Natural killer cell treated with Interleukin-12 subunit alpha and Interleukin-12 subunit beta and Interleukin-15 and Interleukin-18, amount 100 ng/mL, for 72 hours (primary cell): ENCODE data around the gene LKAAEAR1. TPM values are rescaled to one million over a fixed set of nuclear protein-coding genes. Genes with fewer than 3 reads are reported as not detected.

Experiments
- ATAC-seq, 2 donors: fragments of 150-1000 bp; cut with Tn5 transposase in 1 of 2; sonication (Bioruptor Pico), chemical (Tn5 transposase) in 1 of 2; 2 replicates each; pipeline ENCODE4 v1.10.0; 2021
- DNase-seq: peaks from one replicate; pipeline ENCODE4 v3.0.0; 2022; ENCODE audit warnings: low spot score
- H3K27ac Mint-ChIP-seq, 2 donors: 1 replicate in 1 of 2; 2 replicates in 1 of 2; pipeline ENCODE4 v1.8.0; 2022; ENCODE audit warnings: mixed read lengths in 2 of 2, mild to moderate bottlenecking in 1 of 2, moderate library complexity in 1 of 2
- H3K27me3 Mint-ChIP-seq, 2 donors: 1 replicate in 1 of 2; 2 replicates in 1 of 2; pipeline ENCODE4 v1.8.0; 2022; ENCODE audit warnings: mixed read lengths in 2 of 2
- H3K36me3 Mint-ChIP-seq: one replicate; pipeline ENCODE4 v1.8.0; 2022; ENCODE audit warnings: mixed read lengths
- H3K4me1 Mint-ChIP-seq, 2 donors: 1 replicate in 1 of 2; 2 replicates in 1 of 2; pipeline ENCODE4 v1.8.0; 2022; ENCODE audit warnings: low read depth in 2 of 2, mixed read lengths in 2 of 2, mild to moderate bottlenecking in 1 of 2
- H3K4me3 Mint-ChIP-seq: one replicate; pipeline ENCODE4 v1.8.0; 2022; ENCODE audit warnings: mixed read lengths
- H3K9me3 Mint-ChIP-seq: 2 replicates; pipeline ENCODE4 v1.8.0; 2022; ENCODE audit warnings: mixed read lengths
- total RNA-seq, 2 donors: library from RNA; stranded (reverse); gene quantifications; one replicate each; pipeline ENCODE4 v1.2.3, GENCODE V29; 2022

LKAAEAR1 gene
- total RNA-seq, 2 donors from 2014 or later, result not detected

DNA sequence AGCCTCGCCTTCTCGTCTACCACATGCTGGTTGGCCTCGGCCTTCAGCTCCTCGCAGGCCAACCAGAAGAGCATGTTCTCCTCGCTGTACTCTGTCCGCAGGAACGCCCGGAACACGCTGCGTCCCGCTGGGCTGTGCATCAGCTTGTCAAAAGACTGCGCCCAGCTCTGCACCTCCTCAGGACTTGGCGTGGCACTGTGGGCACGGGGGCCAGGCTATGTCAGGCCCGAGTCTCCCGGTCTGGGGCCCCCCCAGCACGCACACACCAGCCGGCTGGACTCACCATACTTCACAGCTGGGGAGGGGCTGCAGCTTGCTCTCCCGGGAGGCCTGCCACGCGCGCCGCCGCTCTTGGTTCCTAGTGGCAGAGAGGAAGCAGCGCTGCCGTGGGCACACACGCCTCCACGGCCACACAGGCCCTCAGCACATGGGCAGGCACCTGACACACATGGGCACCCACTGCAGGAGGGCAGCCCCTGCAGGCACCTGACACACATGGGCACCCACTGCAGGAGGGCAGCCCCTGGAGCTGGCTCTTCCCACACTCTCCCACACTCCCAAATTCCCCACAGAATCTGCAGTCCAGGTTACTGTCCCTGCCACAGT lies 9.9 kb downstream of the LKAAEAR1 start:
- Mint-ChIP-seq H3K27ac (no peak overlapping the region), H3K4me1 (peaks cover 5 to 11% of the 10 kb centered on the region in 2 donors), H3K9me3 (no peaks in the 10 kb centered on the region), H3K36me3 (no peaks in the 10 kb centered on the region), H3K27me3 (no peaks in the 10 kb centered on the region), H3K4me3 (no peak overlapping the region)
- ATAC-seq (no peak), DNase-seq (no peak)

DNA sequence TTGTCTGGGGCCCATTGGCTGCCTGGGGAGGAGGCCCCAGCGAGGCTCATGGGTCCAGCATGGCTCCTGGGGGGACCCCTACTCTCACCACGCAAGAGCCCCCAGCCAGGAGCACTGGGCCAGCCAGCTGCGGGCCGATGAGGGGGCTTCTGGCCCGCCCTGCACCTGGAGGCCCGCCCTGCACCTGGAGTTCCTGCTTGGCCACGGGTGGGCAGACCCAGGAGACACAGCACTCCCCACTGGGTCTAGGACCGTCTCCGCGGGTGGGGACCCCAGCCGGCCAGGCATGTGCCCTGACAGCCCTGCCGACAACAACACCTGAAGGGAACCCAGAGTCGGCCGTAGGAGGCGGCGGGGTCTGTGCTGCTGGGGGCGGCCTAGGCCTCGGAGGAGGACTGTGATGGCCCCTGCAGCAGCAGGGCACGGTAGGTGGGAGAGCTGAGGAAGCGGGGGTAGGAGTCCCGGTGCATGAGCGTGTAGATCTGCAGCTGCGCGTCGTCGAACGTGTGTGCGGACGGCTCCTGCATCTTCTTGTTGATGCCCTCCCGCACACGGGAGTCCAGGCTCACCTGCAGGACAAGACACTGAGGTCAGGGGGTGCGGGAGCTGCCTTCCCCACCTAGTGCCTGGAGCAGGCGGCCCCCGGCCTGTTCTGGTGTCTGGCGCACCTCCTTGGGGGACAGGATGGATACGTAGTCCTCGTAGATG lies 10.6 kb downstream of the LKAAEAR1 start:
- peaks cover 5 to 7% of the 10 kb centered on the region in 2 donors for H3K4me1 Mint-ChIP-seq
- ATAC-seq (no peak), DNase-seq (no peak)
- H3K4me3 Mint-ChIP-seq, result no peak overlapping the region
- H3K27me3 Mint-ChIP-seq, result no peaks in the 10 kb centered on the region
- no peaks in the 10 kb centered on the region for H3K9me3 Mint-ChIP-seq
- H3K36me3 Mint-ChIP-seq, result no peaks in the 10 kb centered on the region
- no peak overlapping the region for H3K27ac Mint-ChIP-seq

DNA sequence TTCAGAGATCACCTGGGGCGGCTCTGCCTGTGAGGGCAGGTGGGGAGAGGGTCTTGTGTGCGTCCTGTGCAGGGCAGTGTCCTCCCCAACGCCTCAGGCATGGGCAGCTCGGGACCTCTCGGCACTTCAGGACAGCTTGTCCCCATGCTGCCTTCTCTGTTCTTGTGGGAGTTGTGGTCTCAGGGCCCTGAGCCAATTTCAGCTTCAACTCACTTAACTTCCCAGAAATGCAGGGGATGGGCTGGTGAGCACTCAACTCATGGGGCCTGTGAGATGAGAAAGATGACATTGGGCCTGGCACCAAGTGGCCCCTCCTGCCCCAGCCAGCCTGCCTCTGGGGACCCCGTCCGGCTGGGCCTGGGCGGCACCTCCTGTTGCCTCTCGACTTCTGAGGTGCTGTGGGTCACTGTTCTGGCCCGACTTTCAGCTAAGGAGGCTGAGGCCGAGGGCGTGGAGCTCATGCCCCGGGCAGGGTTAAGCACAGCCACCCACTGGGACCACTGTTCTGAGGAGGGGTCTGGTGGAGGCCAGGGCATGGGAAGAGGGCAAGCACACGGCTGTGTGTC lies 11.6 kb downstream of the LKAAEAR1 start:
- ATAC-seq (no peak), DNase-seq (no peak)
- peak overlapping the region in 1 of 2 donors; percentile 66 for H3K27ac Mint-ChIP-seq
- no peak overlapping the region for H3K4me3 Mint-ChIP-seq
- peaks cover under 1 to 7% of the 10 kb centered on the region in 2 donors for H3K4me1 Mint-ChIP-seq
- H3K36me3 Mint-ChIP-seq, result no peaks in the 10 kb centered on the region
- H3K9me3 Mint-ChIP-seq, result no peaks in the 10 kb centered on the region
- H3K27me3 Mint-ChIP-seq, result no peaks in the 10 kb centered on the region

DNA sequence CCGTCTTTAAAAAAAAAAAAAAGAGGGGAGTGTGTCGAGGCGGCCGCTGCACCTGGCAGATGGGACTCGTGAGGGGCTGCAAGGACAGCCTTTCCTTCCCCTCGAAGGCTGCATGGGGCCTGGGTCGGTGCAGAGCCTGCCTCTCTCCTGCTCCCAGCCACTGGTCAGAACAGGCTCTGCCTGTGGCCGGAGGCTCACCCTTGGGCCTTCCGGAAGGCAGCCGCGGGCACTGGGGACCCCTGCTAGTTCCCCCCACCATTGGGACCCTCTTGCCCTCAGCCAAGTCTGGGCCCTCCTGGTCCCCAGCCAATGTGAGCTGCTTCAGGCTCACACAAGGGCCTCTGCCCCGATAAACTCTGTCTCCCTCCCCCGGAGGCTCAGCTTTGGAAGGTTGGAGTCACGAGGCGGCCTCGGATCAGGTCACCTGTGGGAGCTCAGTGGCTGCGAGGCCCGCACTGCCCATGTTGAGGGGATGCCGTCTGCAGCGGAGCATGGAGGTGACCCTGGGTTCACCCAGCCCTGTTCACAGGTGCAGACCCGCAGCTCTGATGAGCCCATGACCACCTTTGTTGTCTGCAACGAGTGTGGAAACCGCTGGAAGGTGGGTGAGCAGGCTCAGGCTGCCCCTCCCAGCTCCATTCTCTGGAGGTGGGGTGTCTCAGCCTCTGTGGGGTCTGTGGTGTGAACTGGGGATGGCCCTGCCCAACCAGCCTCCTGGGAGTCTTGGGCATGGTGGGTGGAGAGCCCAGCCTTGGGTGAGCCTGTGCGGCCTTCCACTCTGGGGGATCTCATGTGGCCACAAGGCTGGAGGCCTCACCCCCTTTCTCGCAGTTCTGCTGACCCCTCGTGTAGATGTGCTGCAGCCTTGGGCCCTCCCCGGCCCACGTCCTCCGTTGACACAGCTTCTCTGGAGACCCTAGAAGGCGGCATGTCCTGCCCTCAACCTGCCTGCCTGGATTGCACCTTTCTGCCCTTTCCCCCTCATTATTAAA lies 12.6 kb downstream of the LKAAEAR1 start:
- Mint-ChIP-seq H3K4me1 (peaks cover 8 to 12% of the 10 kb centered on the region in 2 donors), H3K9me3 (no peaks in the 10 kb centered on the region), H3K27ac (peak overlapping the region in 1 of 2 donors; percentile 66), H3K36me3 (no peaks in the 10 kb centered on the region), H3K27me3 (no peaks in the 10 kb centered on the region), H3K4me3 (no peak overlapping the region)
- DNase-seq, result no peak
- no peak for ATAC-seq

DNA sequence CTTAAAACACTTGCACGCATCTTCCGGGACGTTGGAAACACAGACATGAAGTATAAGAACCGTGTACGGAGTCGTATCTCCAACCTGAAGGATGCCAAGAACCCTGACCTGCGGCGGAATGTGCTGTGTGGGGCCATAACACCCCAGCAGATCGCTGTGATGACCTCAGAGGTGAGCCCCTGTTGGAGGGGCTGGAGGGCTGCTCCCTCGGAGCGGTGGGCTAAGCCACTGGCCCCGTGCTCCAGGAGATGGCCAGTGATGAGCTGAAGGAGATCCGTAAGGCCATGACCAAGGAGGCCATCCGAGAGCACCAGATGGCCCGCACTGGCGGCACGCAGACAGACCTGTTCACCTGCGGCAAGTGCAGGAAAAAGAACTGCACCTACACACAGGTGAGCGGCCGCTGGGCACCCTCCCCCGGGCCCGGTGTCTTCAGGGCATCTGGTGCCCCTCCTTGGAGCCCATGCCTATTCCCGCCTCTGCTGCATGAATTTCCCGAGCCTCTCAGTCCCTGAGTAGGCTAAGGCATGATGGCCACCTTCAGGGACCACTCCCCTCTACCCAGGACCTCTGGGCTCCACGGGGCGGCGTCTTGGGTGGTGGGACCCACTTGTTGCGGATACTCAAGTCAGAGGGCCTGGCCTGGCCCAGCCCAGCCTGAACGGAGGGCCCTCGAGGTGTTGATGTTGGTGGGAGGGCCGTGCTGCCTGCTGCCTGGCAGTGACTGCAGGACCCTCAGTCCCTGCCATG lies 13.8 kb downstream of the LKAAEAR1 start:
- Mint-ChIP-seq H3K27ac (no peak overlapping the region), H3K4me1 (peaks cover 18 to 22% of the 10 kb centered on the region in 2 donors), H3K36me3 (no peaks in the 10 kb centered on the region), H3K27me3 (no peaks in the 10 kb centered on the region), H3K4me3 (no peak overlapping the region), H3K9me3 (no peaks in the 10 kb centered on the region)
- DNase-seq (no peak), ATAC-seq (no peak)

DNA sequence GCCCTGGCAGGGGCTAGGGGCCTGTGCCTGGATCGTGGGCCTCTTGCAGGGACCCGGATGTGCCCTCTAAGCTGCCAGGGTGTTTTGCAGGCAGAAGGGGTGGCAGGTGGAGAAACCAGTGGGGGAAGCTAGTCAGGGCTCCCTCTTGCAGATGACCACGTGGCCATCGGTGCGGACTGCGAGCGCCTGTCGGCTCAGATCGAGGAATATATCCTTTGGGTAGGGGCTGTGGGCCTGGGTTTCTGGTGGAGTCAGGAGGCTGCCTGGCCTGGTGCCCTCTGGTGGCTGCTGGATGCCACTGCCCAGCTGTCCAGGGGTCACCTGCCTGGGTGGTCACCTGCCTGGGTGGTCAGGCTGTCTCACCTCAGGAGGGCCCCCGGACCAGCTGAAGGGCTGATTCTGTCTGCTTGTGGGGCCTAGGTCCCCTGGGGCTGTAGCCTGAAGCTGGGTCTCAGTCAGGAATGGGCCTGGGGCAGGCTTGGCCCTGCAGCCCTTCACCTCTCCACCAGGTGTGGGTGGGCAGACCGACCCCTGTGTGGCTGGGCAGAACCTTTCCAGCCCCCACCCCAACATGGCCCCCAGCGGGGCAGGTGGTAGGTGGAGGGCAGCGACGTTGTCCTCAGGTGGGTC lies 14.5 kb downstream of the LKAAEAR1 start:
- no peak overlapping the region for H3K4me3 Mint-ChIP-seq
- DNase-seq (no peak), ATAC-seq (no peak)
- H3K9me3 Mint-ChIP-seq, result no peaks in the 10 kb centered on the region
- H3K27me3 Mint-ChIP-seq, result no peaks in the 10 kb centered on the region
- peaks cover 24 to 26% of the 10 kb centered on the region in 2 donors for H3K4me1 Mint-ChIP-seq
- no peaks in the 10 kb centered on the region for H3K36me3 Mint-ChIP-seq
- no peak overlapping the region for H3K27ac Mint-ChIP-seq

DNA sequence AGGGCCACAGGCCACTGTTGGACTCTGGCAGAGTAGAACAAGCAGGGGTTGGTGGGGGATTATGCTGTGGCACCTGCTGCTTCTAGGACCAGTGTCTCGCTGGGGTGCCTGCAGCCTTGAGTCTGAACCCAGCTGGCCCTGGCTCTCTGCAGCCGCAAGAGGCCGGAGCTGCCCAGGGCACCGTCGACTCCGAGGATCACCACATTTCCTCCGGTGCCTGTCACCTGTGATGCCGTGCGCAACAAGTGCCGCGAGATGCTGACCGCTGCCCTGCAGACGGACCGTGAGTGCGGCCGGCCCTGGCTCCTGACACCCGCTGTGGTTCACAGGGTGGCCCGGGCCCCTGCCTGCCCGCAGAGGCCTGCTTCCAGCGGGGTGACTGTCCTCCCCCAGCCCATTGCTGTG lies 15.0 kb downstream of the LKAAEAR1 start:
- DNase-seq (no peak), ATAC-seq (no peak)
- H3K27me3 Mint-ChIP-seq, result no peaks in the 10 kb centered on the region
- no peaks in the 10 kb centered on the region for H3K9me3 Mint-ChIP-seq
- no peaks in the 10 kb centered on the region for H3K36me3 Mint-ChIP-seq
- peaks cover 29 to 30% of the 10 kb centered on the region in 2 donors for H3K4me1 Mint-ChIP-seq
- H3K27ac Mint-ChIP-seq, result no peak overlapping the region
- H3K4me3 Mint-ChIP-seq, result no peak overlapping the region

DNA sequence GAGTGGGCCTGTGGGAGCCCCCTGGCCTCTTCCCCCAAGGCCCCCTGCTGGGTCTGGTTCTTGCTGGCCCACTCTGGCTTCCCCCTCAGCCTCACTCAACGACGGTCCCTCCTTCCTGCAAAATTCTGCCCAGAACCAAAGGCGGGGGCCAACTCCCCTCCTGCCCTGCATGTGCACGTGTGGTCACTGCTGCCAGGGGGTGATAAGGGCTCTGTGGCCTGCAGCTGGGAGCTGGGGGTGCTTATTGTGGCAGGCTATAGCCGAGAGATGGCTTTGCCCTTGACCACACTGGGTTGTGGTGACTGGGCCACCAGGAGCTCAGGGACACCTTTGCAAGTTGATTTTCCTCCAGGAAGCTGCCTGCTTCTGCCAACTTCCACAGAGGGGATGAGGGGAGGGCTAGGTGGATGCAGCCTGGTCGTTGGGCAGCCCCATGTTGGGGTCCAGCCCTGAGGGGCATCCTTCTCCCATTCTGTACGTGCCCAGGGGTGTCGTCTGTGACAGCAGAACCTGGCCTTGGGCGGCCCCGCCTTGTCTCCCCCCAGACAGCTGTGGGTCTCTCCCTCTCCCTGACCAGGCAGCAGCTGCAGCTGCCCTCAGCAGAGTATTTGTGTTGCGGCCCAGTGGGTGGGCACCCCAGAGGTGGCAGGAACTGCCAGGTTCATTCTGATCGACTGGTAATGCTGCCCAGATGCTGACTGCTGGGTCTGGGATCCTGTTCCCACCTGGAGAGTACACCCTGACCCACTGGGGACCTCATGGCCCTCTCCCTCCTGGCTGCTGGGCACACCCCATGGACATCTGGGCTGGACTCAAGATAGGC lies 15.6 kb downstream of the LKAAEAR1 start:
- no peak overlapping the region for H3K27ac Mint-ChIP-seq
- H3K4me3 Mint-ChIP-seq, result no peak overlapping the region
- no peaks in the 10 kb centered on the region for H3K27me3 Mint-ChIP-seq
- H3K4me1 Mint-ChIP-seq, result peaks cover 35% of the 10 kb centered on the region in 2 donors
- DNase-seq (no peak), ATAC-seq (no peak)
- no peaks in the 10 kb centered on the region for H3K9me3 Mint-ChIP-seq
- no peaks in the 10 kb centered on the region for H3K36me3 Mint-ChIP-seq

DNA sequence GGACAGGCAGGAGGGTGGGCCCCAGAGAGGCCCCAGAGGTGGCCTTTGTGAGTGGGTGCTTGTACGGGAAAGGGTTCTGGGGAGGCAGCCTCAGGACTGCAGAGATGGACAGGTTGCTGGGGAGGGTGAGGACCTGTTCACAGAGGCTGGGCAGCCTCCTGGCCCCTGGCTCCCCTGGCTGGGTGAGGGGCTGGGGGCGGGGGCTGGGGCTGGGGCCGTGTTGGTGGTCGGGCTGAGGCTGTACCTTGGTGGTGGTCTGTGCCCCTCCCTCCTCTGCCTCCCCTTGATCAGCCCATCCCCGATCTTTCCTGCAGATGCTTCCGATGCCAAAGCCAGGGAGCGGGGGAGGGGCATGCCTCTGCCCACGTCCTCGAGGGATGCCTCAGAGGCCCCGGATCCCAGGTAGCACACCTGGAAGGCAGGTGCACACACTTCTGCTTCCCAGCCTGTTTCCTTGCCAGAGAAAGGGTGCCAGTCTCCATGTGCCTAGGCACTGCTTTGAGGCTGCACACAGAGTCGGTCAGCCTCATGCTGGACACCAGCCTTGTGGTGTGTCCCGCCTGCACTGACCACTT lies 16.4 kb downstream of the LKAAEAR1 start:
- Mint-ChIP-seq H3K27ac (no peak overlapping the region), H3K4me1 (peaks cover 35 to 36% of the 10 kb centered on the region in 2 donors), H3K36me3 (no peaks in the 10 kb centered on the region), H3K4me3 (no peak overlapping the region), H3K9me3 (no peaks in the 10 kb centered on the region), H3K27me3 (no peaks in the 10 kb centered on the region)
- DNase-seq (no peak), ATAC-seq (no peak)

DNA sequence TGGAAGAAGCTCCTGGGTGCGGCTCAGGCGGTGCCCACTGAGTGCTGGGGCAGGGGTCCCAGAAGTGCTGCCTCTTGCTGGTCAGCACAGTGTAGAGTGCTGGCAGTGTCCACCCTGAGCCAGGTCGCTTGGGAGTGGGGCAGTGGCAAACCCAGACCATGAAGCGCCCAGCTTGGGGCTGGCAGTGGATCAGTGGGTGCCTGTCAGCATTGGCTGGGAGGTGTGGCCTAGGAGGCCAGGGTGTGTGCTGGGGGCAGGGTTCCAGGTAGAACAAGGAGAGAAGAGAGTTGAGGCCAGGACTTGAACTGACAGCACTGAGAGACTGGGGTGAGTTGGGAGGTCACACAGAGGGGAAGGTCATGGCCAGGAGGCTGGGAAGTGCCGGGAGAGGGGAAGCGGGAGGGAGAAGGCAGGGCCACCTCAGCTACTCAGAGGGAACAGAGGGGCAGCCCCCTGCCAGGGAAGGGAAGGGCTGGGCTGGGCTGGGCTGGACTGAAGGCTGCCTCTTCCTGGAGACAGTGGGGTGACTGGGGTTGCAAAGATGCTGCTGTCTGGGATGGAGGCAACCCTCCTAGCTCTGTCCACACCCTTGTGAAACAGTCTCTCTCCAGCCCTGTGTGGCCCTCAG lies 17.1 kb downstream of the LKAAEAR1 start:
- DNase-seq (no peak), ATAC-seq (no peak)
- Mint-ChIP-seq H3K27me3 (no peaks in the 10 kb centered on the region), H3K9me3 (no peaks in the 10 kb centered on the region), H3K36me3 (no peaks in the 10 kb centered on the region), H3K4me3 (no peak overlapping the region), H3K27ac (peak overlapping the region in 1 of 2 donors; percentile 56), H3K4me1 (peaks cover 31 to 36% of the 10 kb centered on the region in 2 donors)

DNA sequence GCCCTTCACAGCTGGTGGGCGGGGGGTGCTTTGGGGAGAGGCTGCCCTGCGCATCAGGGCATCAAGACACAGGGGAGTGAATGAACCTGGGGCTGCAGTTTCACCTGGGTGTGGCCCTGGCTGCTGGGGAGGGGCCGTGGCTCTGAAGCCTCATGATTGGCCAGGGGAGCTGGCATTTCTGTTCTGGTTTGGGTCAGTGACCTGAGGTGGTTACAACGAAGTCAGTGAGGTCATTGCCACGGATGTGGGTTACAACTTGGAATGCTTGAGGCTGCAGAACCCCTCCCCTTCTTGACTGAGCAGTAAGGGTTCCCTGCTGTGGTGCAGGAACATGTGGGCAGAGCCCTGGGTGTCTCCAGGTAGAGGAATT lies 18.2 kb downstream of the LKAAEAR1 start:
- Mint-ChIP-seq H3K36me3 (no peaks in the 10 kb centered on the region), H3K4me1 (peaks cover 31 to 36% of the 10 kb centered on the region in 2 donors), H3K9me3 (no peaks in the 10 kb centered on the region), H3K27ac (peak overlapping the region; percentile 65 to 81), H3K27me3 (no peaks in the 10 kb centered on the region), H3K4me3 (peak overlapping the region; percentile 69)
- ATAC-seq, result peak; percentile 81
- DNase-seq, result peak; percentile 85
